ENCODE measurements around the gene DBNDD1.
A peak's percentile ranks its signal among the peaks of the same experiment; 100 is the strongest.

The DBNDD1 gene

DNA sequence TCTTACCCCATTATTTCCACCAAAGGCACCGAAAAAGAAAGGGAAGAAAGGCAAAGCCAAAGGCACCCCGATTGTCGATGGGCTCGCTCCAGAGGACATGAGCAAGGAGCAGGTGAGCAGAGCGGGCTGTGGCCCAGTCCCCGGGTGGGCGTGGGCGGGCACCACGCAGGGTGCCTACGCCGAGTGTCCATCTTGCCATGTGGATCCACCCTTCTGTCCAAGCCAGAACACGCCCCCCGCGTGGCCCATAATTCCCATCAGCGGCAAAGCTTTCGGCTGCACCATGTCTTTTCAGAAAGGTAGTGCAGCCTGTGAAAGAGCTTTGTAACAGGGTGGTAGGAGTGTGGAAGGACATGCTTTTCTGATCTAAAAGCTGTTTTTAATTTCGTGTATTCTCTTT, 8.4 kb upstream of the DBNDD1 start:
- Mint-ChIP-seq H3K27me3 (ENCODE audit: low read depth) (peaks cover 23% of the 10 kb centered on the region), H3K36me3 (ENCODE audit: low read depth) (peaks cover 11% of the 10 kb centered on the region), H3K27ac (no peak overlapping the region), H3K4me3 (no peak overlapping the region), H3K4me1 (peaks cover 5% of the 10 kb centered on the region), H3K9me3 (no peaks in the 10 kb centered on the region)
- no peak for TF ChIP-seq CTCF (IDR thresholded peaks at IDR 0.05; ENCODE audit: unreplicated experiment in 3 of 3)

GRCh38 chr16:90026135-90026534, 6.9 kb upstream of the DBNDD1 start:
- no peak for TF ChIP-seq CTCF (IDR thresholded peaks at IDR 0.05; ENCODE audit: unreplicated experiment in 3 of 3)
- no peak overlapping the region for H3K4me3 Mint-ChIP-seq
- H3K9me3 Mint-ChIP-seq = no peaks in the 10 kb centered on the region
- peaks cover 21% of the 10 kb centered on the region for H3K27me3 Mint-ChIP-seq (ENCODE audit: low read depth)
- H3K36me3 Mint-ChIP-seq (ENCODE audit: low read depth) = no peaks in the 10 kb centered on the region
- peaks cover 13% of the 10 kb centered on the region for H3K4me1 Mint-ChIP-seq
- H3K27ac Mint-ChIP-seq = peak overlapping the region in 1 of 3 experiments; percentile 68

DNA sequence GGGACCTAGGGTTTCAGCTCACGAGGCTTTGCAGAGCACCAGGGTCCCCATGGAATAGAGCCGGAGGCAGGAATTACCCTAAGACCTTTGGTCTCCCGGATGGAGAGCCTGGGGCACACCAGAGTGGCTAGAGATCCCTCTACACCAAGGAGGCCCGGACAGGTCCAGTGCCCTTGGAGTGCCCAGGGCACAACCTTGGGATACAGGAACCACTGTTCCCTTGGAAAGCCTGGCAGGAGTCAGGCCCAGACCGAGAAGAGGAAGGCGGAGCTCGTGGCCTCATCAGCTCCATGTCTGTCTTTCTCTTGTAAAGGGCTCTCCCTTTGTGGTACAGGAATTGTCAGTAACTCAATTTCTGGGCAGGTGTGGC, 3.8 kb upstream of the DBNDD1 start:
- Mint-ChIP-seq H3K4me3 (peak overlapping the region in 2 of 3 experiments; percentile 49 to 64), H3K27ac (peak overlapping the region in 1 of 3 experiments; percentile 60), H3K36me3 (ENCODE audit: low read depth) (no peaks in the 10 kb centered on the region), H3K9me3 (no peaks in the 10 kb centered on the region), H3K4me1 (peaks cover 28% of the 10 kb centered on the region), H3K27me3 (ENCODE audit: low read depth) (peaks cover 36% of the 10 kb centered on the region)
- TF ChIP-seq CTCF (IDR thresholded peaks at IDR 0.05; ENCODE audit: unreplicated experiment in 3 of 3) = no peak

DNA sequence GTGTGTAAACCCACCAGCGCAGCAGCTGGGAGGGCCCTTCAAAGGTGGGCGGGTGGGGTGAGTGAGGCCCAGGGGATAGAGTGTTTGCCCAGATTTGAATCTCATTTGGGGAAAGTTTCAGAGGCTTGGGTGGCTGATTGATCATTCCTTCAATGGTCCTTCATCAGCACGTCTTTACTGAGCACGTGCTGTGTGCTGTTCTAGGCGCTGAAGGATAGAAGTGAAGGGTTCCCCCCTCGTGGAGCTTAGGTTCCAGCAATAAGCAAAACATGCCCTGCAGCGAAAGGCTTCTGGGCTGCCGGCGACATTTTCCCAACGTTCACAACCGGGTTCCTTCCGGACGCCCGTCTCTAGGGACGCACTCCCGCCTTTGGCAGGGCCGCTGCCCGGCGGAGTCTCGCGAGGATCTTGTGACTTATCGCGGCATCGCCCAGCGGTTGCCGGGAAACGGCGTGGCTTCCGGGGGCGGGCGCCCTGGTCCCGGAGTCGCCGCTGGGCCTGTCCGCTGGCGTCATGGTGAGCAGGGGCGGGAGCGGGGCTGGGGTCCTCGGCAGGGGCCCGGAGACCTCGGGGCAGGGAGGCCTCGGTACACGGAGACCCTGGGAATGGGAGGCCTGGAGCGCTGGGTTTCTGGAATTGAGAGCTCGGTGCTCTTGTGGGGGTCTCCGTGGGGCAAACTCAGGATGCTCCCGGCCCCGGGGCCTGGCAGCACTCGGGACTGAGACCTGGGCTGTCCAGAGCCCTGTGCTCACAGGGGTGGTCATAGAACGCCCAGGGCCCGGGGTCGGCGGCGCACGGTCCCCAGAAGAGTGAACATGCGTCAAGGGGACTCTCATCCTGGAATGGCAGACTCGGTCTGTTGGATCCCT, 3.2 kb upstream of the DBNDD1 start:
- Mint-ChIP-seq H3K27ac (peak overlapping the region; percentile 33 to 75 (median 65)), H3K36me3 (ENCODE audit: low read depth) (no peaks in the 10 kb centered on the region), H3K27me3 (ENCODE audit: low read depth) (peaks cover 38% of the 10 kb centered on the region), H3K4me3 (peak overlapping the region; percentile 49 to 79 (median 64)), H3K9me3 (no peaks in the 10 kb centered on the region), H3K4me1 (peaks cover 28% of the 10 kb centered on the region)
- TF ChIP-seq CTCF (IDR thresholded peaks at IDR 0.05; ENCODE audit: unreplicated experiment in 3 of 3) = no peak

DNA sequence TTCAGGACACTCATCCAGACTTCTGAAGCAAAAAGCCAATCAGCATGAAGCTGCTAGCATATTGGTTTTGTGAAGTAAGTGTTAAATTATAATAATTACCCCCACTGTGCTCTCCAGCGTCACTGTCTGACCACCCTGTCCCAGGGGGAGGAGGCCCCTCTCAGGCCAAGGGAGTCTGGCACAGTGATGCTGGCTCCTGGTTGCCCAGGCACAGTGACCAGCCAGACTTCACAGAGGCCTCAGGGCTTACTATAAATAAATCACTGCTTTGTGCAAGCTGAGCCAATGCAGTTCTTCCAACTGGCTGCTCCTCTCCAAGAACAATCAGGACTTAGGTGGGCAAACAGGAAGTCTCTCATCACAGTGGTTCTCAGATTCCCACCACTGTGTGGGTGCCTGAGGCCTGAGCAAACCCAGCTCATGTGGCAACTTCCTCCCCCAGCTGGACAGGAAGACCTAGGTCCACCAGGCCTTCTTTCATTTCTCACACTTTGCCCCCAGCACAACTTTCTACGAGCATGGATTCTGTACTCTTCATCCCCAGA, 1.7 kb upstream of the DBNDD1 start:
- TF ChIP-seq CTCF (IDR thresholded peaks at IDR 0.05; ENCODE audit: unreplicated experiment in 3 of 3) = no peak
- Mint-ChIP-seq H3K36me3 (ENCODE audit: low read depth) (no peaks in the 10 kb centered on the region), H3K4me3 (peak overlapping the region; percentile 84 to 98 (median 92)), H3K4me1 (peaks cover 29% of the 10 kb centered on the region), H3K27me3 (ENCODE audit: low read depth) (peaks cover 45% of the 10 kb centered on the region), H3K27ac (peak overlapping the region; percentile 81 to 97 (median 95)), H3K9me3 (no peaks in the 10 kb centered on the region)
